ENCODE measurements around the gene DKK1. TPM values are rescaled to one million over a fixed set of nuclear protein-coding genes. Genes with fewer than 3 reads are reported as not detected.

DKK1 gene
- total RNA-seq, 2 experiments from 2014 or later = not detected

DNA sequence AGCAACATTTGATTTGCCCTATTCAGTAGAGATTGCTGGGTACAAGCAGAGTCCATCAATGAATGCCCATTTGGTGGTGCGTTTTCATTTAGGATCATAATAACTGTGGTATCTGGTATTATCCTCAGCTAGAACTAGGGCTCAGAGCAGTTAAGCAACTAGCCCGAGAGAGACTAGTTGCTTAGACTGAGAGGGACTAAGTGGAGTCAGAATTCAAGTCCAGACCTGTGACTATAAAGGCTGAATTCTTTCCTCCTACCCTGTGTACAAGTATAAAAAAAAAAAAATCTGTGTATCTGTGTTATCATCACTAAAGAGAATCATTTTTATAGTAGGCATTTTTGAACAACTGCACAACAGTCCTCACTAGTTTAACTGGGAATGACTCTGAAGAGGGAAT lies 45.3 kb upstream of the DKK1 start:
- intact Hi-C loops (cut with DNase I, micrococcal nuclease) = no loop called here
- ATAC-seq (ENCODE audit: poor library complexity) = no peak
- no peaks in the 10 kb centered on the region for H3K4me1 Mint-ChIP-seq (ENCODE audit: low read depth)
- H3K4me1 ChIP-seq (ENCODE audit: insufficient read depth, low read length) = no peaks in the 10 kb centered on the region
- TF ChIP-seq, protein P1, sequence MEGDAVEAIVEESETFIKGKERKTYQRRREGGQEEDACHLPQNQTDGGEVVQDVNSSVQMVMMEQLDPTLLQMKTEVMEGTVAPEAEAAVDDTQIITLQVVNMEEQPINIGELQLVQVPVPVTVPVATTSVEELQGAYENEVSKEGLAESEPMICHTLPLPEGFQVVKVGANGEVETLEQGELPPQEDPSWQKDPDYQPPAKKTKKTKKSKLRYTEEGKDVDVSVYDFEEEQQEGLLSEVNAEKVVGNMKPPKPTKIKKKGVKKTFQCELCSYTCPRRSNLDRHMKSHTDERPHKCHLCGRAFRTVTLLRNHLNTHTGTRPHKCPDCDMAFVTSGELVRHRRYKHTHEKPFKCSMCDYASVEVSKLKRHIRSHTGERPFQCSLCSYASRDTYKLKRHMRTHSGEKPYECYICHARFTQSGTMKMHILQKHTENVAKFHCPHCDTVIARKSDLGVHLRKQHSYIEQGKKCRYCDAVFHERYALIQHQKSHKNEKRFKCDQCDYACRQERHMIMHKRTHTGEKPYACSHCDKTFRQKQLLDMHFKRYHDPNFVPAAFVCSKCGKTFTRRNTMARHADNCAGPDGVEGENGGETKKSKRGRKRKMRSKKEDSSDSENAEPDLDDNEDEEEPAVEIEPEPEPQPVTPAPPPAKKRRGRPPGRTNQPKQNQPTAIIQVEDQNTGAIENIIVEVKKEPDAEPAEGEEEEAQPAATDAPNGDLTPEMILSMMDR (IDR thresholded peaks at IDR 0.05) = no peak
- H3K36me3 ChIP-seq (ENCODE audit: insufficient read depth, low read length) = no peaks in the 10 kb centered on the region
- POLR2A ChIA-PET = no interaction called here
- no peaks in the 10 kb centered on the region for H3K9me3 Mint-ChIP-seq
- H3K4me3 Mint-ChIP-seq = no peak overlapping the region
- no peak overlapping the region for H3K4me3 ChIP-seq (ENCODE audit: low read length)
- no peak for DNase-seq
- CTCF ChIA-PET = no interaction called here
- no peaks in the 10 kb centered on the region for H3K27me3 ChIP-seq (ENCODE audit: control insufficient read depth in 1 of 2, insufficient read depth in 2 of 2, low read length in 2 of 2)
- H3K27ac ChIP-seq (ENCODE audit: low read depth in 1 of 2, low read length in 2 of 2) = no peak overlapping the region
- no peaks in the 10 kb centered on the region for H3K9me3 ChIP-seq (ENCODE audit: control insufficient read depth in 1 of 2, insufficient read depth in 1 of 2, low read length in 2 of 2)
- H3K27me3 Mint-ChIP-seq = no peaks in the 10 kb centered on the region
- no peaks in the 10 kb centered on the region for H3K36me3 Mint-ChIP-seq (ENCODE audit: low read depth)
- no peak overlapping the region for H3K27ac Mint-ChIP-seq

DNA sequence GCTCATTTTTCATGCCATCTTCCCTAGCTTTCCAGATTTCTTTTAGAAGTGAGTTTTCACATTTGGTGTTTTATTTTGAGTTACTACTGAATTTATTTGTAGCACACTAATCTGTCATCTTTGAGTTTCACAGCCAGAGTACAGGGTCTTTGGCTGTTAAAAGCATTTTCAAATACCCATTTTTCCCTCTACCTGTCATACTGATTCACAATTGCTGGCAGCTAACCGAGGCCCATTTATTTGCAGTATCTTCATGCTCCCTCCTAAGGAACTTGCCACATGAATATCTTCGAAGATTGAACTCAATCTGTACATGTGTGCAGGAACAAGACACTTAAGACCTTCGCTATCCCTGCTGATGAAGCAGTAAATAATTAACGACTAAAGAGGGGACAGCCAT lies 44.8 kb upstream of the DKK1 start:
- intact Hi-C loops (cut with DNase I, micrococcal nuclease) = no loop called here
- no peaks in the 10 kb centered on the region for H3K36me3 Mint-ChIP-seq (ENCODE audit: low read depth)
- no peaks in the 10 kb centered on the region for H3K4me1 ChIP-seq (ENCODE audit: insufficient read depth, low read length)
- CTCF ChIA-PET = no interaction called here
- H3K4me3 ChIP-seq (ENCODE audit: low read length) = no peak overlapping the region
- ATAC-seq (ENCODE audit: poor library complexity) (no peak), DNase-seq (no peak)
- no peak overlapping the region for H3K27ac Mint-ChIP-seq
- H3K36me3 ChIP-seq (ENCODE audit: insufficient read depth, low read length) = no peaks in the 10 kb centered on the region
- no peaks in the 10 kb centered on the region for H3K27me3 ChIP-seq (ENCODE audit: control insufficient read depth in 1 of 2, insufficient read depth in 2 of 2, low read length in 2 of 2)
- H3K9me3 ChIP-seq (ENCODE audit: control insufficient read depth in 1 of 2, insufficient read depth in 1 of 2, low read length in 2 of 2) = no peaks in the 10 kb centered on the region
- TF ChIP-seq, protein P1 (IDR thresholded peaks at IDR 0.05) = no peak
- no peaks in the 10 kb centered on the region for H3K27me3 Mint-ChIP-seq
- H3K4me1 Mint-ChIP-seq (ENCODE audit: low read depth) = no peaks in the 10 kb centered on the region
- POLR2A ChIA-PET = no interaction called here
- H3K4me3 Mint-ChIP-seq = no peak overlapping the region
- no peaks in the 10 kb centered on the region for H3K9me3 Mint-ChIP-seq
- no peak overlapping the region for H3K27ac ChIP-seq (ENCODE audit: low read depth in 1 of 2, low read length in 2 of 2)

DNA sequence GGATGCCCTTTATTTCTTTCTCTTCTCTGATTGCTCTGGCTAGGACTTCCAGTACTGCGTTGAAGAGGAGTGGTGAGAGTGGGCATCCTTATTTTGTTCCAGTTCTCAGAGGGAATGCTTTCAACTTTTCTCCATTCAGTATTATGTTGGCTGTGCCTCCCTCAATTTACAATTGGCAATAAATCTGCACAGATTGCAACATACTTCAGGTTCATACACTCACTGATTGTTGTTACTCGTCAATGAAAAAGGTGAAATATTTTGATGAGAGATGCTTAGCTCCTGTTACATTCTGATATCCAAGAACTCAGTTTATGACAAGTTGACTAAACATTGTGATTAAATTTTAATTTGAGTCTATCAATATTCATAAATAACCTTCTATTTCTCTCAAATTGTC lies 37.9 kb upstream of the DKK1 start:
- H3K27me3 ChIP-seq (ENCODE audit: control insufficient read depth in 1 of 2, insufficient read depth in 2 of 2, low read length in 2 of 2) = no peaks in the 10 kb centered on the region
- Mint-ChIP-seq H3K4me3 (no peak overlapping the region), H3K27ac (no peak overlapping the region), H3K9me3 (peaks cover 4% of the 10 kb centered on the region), H3K36me3 (ENCODE audit: low read depth) (no peaks in the 10 kb centered on the region), H3K27me3 (no peaks in the 10 kb centered on the region), H3K4me1 (ENCODE audit: low read depth) (no peaks in the 10 kb centered on the region)
- H3K4me3 ChIP-seq (ENCODE audit: low read length) = no peak overlapping the region
- no peak overlapping the region for H3K27ac ChIP-seq (ENCODE audit: low read depth in 1 of 2, low read length in 2 of 2)
- TF ChIP-seq, protein P1 (IDR thresholded peaks at IDR 0.05) = no peak
- DNase-seq = no peak
- H3K4me1 ChIP-seq (ENCODE audit: insufficient read depth, low read length) = no peaks in the 10 kb centered on the region
- no peaks in the 10 kb centered on the region for H3K9me3 ChIP-seq (ENCODE audit: control insufficient read depth in 1 of 2, insufficient read depth in 1 of 2, low read length in 2 of 2)
- intact Hi-C loops (cut with DNase I, micrococcal nuclease) = no loop called here
- H3K36me3 ChIP-seq (ENCODE audit: insufficient read depth, low read length) = no peaks in the 10 kb centered on the region
- CTCF ChIA-PET = no interaction called here
- POLR2A ChIA-PET = no interaction called here
- ATAC-seq (ENCODE audit: poor library complexity) = no peak

Measured in CD4-positive, alpha-beta T cell (primary cell).